NT2/D1 (cell line): Measurements from ENCODE around the gene IKZF2.

Experiments
- YY1 ChIP-seq: IDR thresholded peaks from 2 replicates; pipeline ENCODE4 v1.6.1; 2011; ENCODE audit not compliant: insufficient read length, insufficient read depth
- ZNF274 ChIP-seq: IDR thresholded peaks from 2 replicates; pipeline ENCODE4 v1.6.1; 2011; ENCODE audit warnings: mild to moderate bottlenecking, low read depth, low read length

- TF ChIP-seq ZNF274 (no peak), YY1 (no peak)
Observed at GRCh38 chr2:213019368-213019767, 132.0 kb downstream of the IKZF2 start.
